ENCODE results near the gene SLC9A3.

SLC9A3 gene

GRCh38 chr5:431711-432050 is 92.6 kb downstream of the SLC9A3 start:
- Histone ChIP-seq H3K4me1 (ENCODE audit: control insufficient read depth, insufficient read depth, low read length, unreplicated experiment) (peaks cover 14% of the 10 kb centered on the region), H3K79me2 (ENCODE audit: control insufficient read depth, insufficient read depth, low read length, unreplicated experiment) (no peaks in the 10 kb centered on the region), H3K27ac (ENCODE audit: low read depth, low read length) (no peak overlapping the region), H2AFZ (ENCODE audit: low read length, unreplicated experiment) (no peak overlapping the region), H3K36me3 (ENCODE audit: insufficient read depth, low read length) (peaks cover 6% of the 10 kb centered on the region; the same call in 1 of the 2 replicates), H3K27me3 (ENCODE audit: insufficient read depth, low read length) (no peaks in the 10 kb centered on the region), H3K4me3 (ENCODE audit: low read depth, low read length) (no peak overlapping the region)

GRCh38 chr5:431001-431710 is 93.1 kb downstream of the SLC9A3 start:
- peaks cover 14% of the 10 kb centered on the region for H3K4me1 ChIP-seq (ENCODE audit: control insufficient read depth, insufficient read depth, low read length, unreplicated experiment)
- H3K36me3 ChIP-seq (ENCODE audit: insufficient read depth, low read length), result peaks cover 6% of the 10 kb centered on the region; the same call in 1 of the 2 replicates
- H3K4me3 ChIP-seq (ENCODE audit: low read depth, low read length), result no peak overlapping the region
- no peaks in the 10 kb centered on the region for H3K79me2 ChIP-seq (ENCODE audit: control insufficient read depth, insufficient read depth, low read length, unreplicated experiment)
- H3K27me3 ChIP-seq (ENCODE audit: insufficient read depth, low read length), result no peaks in the 10 kb centered on the region
- H3K27ac ChIP-seq (ENCODE audit: low read depth, low read length), result no peak overlapping the region
- no peak overlapping the region for H2AFZ ChIP-seq (ENCODE audit: low read length, unreplicated experiment)

- Histone ChIP-seq H3K79me2 (ENCODE audit: control insufficient read depth, insufficient read depth, low read length, unreplicated experiment) (no peaks in the 10 kb centered on the region), H2AFZ (ENCODE audit: low read length, unreplicated experiment) (no peak overlapping the region), H3K4me3 (ENCODE audit: low read depth, low read length) (no peak overlapping the region), H3K27ac (ENCODE audit: low read depth, low read length) (peak overlapping the region; percentile 37; the same call in 1 of the 2 replicates), H3K36me3 (ENCODE audit: insufficient read depth, low read length) (peaks cover 6% of the 10 kb centered on the region; the same call in 1 of the 2 replicates), H3K4me1 (ENCODE audit: control insufficient read depth, insufficient read depth, low read length, unreplicated experiment) (peaks cover 14% of the 10 kb centered on the region), H3K27me3 (ENCODE audit: insufficient read depth, low read length) (no peaks in the 10 kb centered on the region)
Measured at GRCh38 chr5:430214-430925, 93.9 kb downstream of the SLC9A3 start.

- H2AFZ ChIP-seq (ENCODE audit: low read length, unreplicated experiment), result no peak overlapping the region
- peaks cover 14% of the 10 kb centered on the region for H3K4me1 ChIP-seq (ENCODE audit: control insufficient read depth, insufficient read depth, low read length, unreplicated experiment)
- no peaks in the 10 kb centered on the region for H3K79me2 ChIP-seq (ENCODE audit: control insufficient read depth, insufficient read depth, low read length, unreplicated experiment)
- no peaks in the 10 kb centered on the region for H3K27me3 ChIP-seq (ENCODE audit: insufficient read depth, low read length)
- H3K36me3 ChIP-seq (ENCODE audit: insufficient read depth, low read length), result peaks cover 6% of the 10 kb centered on the region; the same call in 1 of the 2 replicates
- H3K4me3 ChIP-seq (ENCODE audit: low read depth, low read length), result no peak overlapping the region
- H3K27ac ChIP-seq (ENCODE audit: low read depth, low read length), result peak overlapping the region; percentile 37; the same call in 1 of the 2 replicates
Measured at GRCh38 chr5:429453-430188, 94.6 kb downstream of the SLC9A3 start.

GRCh38 chr5:428754-429452 is 95.3 kb downstream of the SLC9A3 start:
- Histone ChIP-seq H3K79me2 (ENCODE audit: control insufficient read depth, insufficient read depth, low read length, unreplicated experiment) (no peaks in the 10 kb centered on the region), H3K27ac (ENCODE audit: low read depth, low read length) (no peak overlapping the region; the same call in 1 of the 2 replicates), H2AFZ (ENCODE audit: low read length, unreplicated experiment) (no peak overlapping the region), H3K4me1 (ENCODE audit: control insufficient read depth, insufficient read depth, low read length, unreplicated experiment) (peaks cover 14% of the 10 kb centered on the region), H3K27me3 (ENCODE audit: insufficient read depth, low read length) (no peaks in the 10 kb centered on the region), H3K4me3 (ENCODE audit: low read depth, low read length) (no peak overlapping the region), H3K36me3 (ENCODE audit: insufficient read depth, low read length) (peaks cover 6% of the 10 kb centered on the region; the same call in 1 of the 2 replicates)

- H3K36me3 ChIP-seq (ENCODE audit: insufficient read depth, low read length), result peaks cover 6% of the 10 kb centered on the region; the same call in 1 of the 2 replicates
- no peaks in the 10 kb centered on the region for H3K27me3 ChIP-seq (ENCODE audit: insufficient read depth, low read length)
- H3K4me3 ChIP-seq (ENCODE audit: low read depth, low read length), result no peak overlapping the region
- no peak overlapping the region for H2AFZ ChIP-seq (ENCODE audit: low read length, unreplicated experiment)
- H3K79me2 ChIP-seq (ENCODE audit: control insufficient read depth, insufficient read depth, low read length, unreplicated experiment), result no peaks in the 10 kb centered on the region
- peaks cover 14% of the 10 kb centered on the region for H3K4me1 ChIP-seq (ENCODE audit: control insufficient read depth, insufficient read depth, low read length, unreplicated experiment)
- no peak overlapping the region for H3K27ac ChIP-seq (ENCODE audit: low read depth, low read length)
Measured at GRCh38 chr5:428219-428618, 96.0 kb downstream of the SLC9A3 start.

GRCh38 chr5:427415-428087 is 96.7 kb downstream of the SLC9A3 start:
- Histone ChIP-seq H2AFZ (ENCODE audit: low read length, unreplicated experiment) (no peak overlapping the region), H3K4me3 (ENCODE audit: low read depth, low read length) (no peak overlapping the region), H3K27me3 (ENCODE audit: insufficient read depth, low read length) (no peaks in the 10 kb centered on the region), H3K27ac (ENCODE audit: low read depth, low read length) (no peak overlapping the region), H3K36me3 (ENCODE audit: insufficient read depth, low read length) (peaks cover 6% of the 10 kb centered on the region; the same call in 1 of the 2 replicates), H3K4me1 (ENCODE audit: control insufficient read depth, insufficient read depth, low read length, unreplicated experiment) (peaks cover 14% of the 10 kb centered on the region), H3K79me2 (ENCODE audit: control insufficient read depth, insufficient read depth, low read length, unreplicated experiment) (no peaks in the 10 kb centered on the region)

- Histone ChIP-seq H3K4me3 (ENCODE audit: low read depth, low read length) (no peak overlapping the region), H2AFZ (ENCODE audit: low read length, unreplicated experiment) (no peak overlapping the region), H3K4me1 (ENCODE audit: control insufficient read depth, insufficient read depth, low read length, unreplicated experiment) (peaks cover 14% of the 10 kb centered on the region), H3K79me2 (ENCODE audit: control insufficient read depth, insufficient read depth, low read length, unreplicated experiment) (no peaks in the 10 kb centered on the region), H3K27me3 (ENCODE audit: insufficient read depth, low read length) (no peaks in the 10 kb centered on the region), H3K36me3 (ENCODE audit: insufficient read depth, low read length) (peaks cover 6% of the 10 kb centered on the region; the same call in 1 of the 2 replicates), H3K27ac (ENCODE audit: low read depth, low read length) (no peak overlapping the region)
Measured at GRCh38 chr5:426392-426976, 97.8 kb downstream of the SLC9A3 start.

- no peaks in the 10 kb centered on the region for H3K27me3 ChIP-seq (ENCODE audit: insufficient read depth, low read length)
- peaks cover 14% of the 10 kb centered on the region for H3K4me1 ChIP-seq (ENCODE audit: control insufficient read depth, insufficient read depth, low read length, unreplicated experiment)
- H3K27ac ChIP-seq (ENCODE audit: low read depth, low read length), result no peak overlapping the region
- no peak overlapping the region for H2AFZ ChIP-seq (ENCODE audit: low read length, unreplicated experiment)
- H3K36me3 ChIP-seq (ENCODE audit: insufficient read depth, low read length), result peaks cover 6% of the 10 kb centered on the region; the same call in 1 of the 2 replicates
- no peaks in the 10 kb centered on the region for H3K79me2 ChIP-seq (ENCODE audit: control insufficient read depth, insufficient read depth, low read length, unreplicated experiment)
- no peak overlapping the region for H3K4me3 ChIP-seq (ENCODE audit: low read depth, low read length)
Measured at GRCh38 chr5:425714-426113, 98.5 kb downstream of the SLC9A3 start.
